HEK293 (cell line): ENCODE results near the gene LMNTD2.

ENCODE experiments used
- CTCF ChIA-PET: fragments of 350-600 bp; formaldehyde crosslinking; extraction: SDS; loops from one replicate; lab custom pipeline; 2021; ENCODE audit warnings: antibody characterized with exemption; lab: Yijun Ruan, JAX
- POLR2A ChIA-PET: fragments of 300-600 bp; formaldehyde crosslinking; extraction: SDS; loops from one replicate; lab custom pipeline; 2020; ENCODE audit warnings: antibody characterized with exemption, inconsistent platforms; lab: Yijun Ruan, JAX
- H3K27ac ChIP-seq: fragments of 200-500 bp; sonication (Bioruptor generic); 2 replicates; pipeline ENCODE4 v1.5.1; 2014; ENCODE audit warnings: low read depth, low read length, control low read depth, inconsistent platforms; ENCODE audit errors: extremely low read depth
- H3K36me3 ChIP-seq, 2 experiments: fragments of 200-500 bp in 1 of 2; sonication (Bioruptor generic) in 1 of 2; 1 replicate in 1 of 2; 2 replicates in 1 of 2; pipeline ENCODE4 v1.5.1; 2014 to 2017; ENCODE audit warnings: inconsistent platforms in 2 of 2, low read length in 2 of 2; ENCODE audit not compliant: control insufficient read depth in 2 of 2, insufficient read depth in 1 of 2
- H3K4me1 ChIP-seq: fragments of 200-500 bp; sonication (Bioruptor generic); 2 replicates; pipeline ENCODE4 v1.5.1; 2014; ENCODE audit warnings: mild to moderate bottlenecking, low read length, inconsistent platforms; ENCODE audit not compliant: control insufficient read depth, insufficient read depth
- H3K4me3 ChIP-seq: 2 replicates; pipeline ENCODE4 v1.5.1; 2011; ENCODE audit warnings: low read depth, mild to moderate bottlenecking, control low read depth, low read length, moderate library complexity
- H3K9me3 ChIP-seq: fragments of 200-500 bp; sonication (Bioruptor generic); 2 replicates; pipeline ENCODE4 v1.5.1; 2014; ENCODE audit warnings: low read depth, low read length, inconsistent platforms; ENCODE audit not compliant: control insufficient read depth, insufficient read depth
- ZBTB1 ChIP-seq: fragments of 450-650 bp; formaldehyde crosslinking; IDR thresholded peaks from 2 replicates; pipeline ENCODE4 v1.5.1; 2016; ENCODE audit warnings: missing biosample characterization, missing genetic modification characterization
- ZBTB48 ChIP-seq: fragments of 450-650 bp; formaldehyde crosslinking; IDR thresholded peaks from 2 replicates; pipeline ENCODE4 v1.5.1; 2016; ENCODE audit warnings: missing biosample characterization, missing genetic modification characterization
- ZNF10 ChIP-seq: fragments of 450-650 bp; formaldehyde crosslinking; IDR thresholded peaks from 2 replicates; pipeline ENCODE4 v1.5.1; 2017; ENCODE audit warnings: missing biosample characterization, missing genetic modification characterization
- ZNF19 ChIP-seq: fragments of 450-650 bp; formaldehyde crosslinking; IDR thresholded peaks from 2 replicates; pipeline ENCODE4; 2016; ENCODE audit warnings: missing biosample characterization, missing genetic modification characterization, low read depth
- ZNF211 ChIP-seq: fragments of 450-650 bp; formaldehyde crosslinking; IDR thresholded peaks from 2 replicates; pipeline ENCODE4 v1.5.1; 2016; ENCODE audit warnings: low read depth, missing biosample characterization, missing genetic modification characterization
- ZNF239 ChIP-seq: fragments of 450-650 bp; formaldehyde crosslinking; IDR thresholded peaks from 2 replicates; pipeline ENCODE4 v1.5.1; 2016; ENCODE audit warnings: missing biosample characterization, missing genetic modification characterization
- ZNF248 ChIP-seq: fragments of 450-650 bp; formaldehyde crosslinking; IDR thresholded peaks from 2 replicates; pipeline ENCODE4 v1.5.1; 2017; ENCODE audit warnings: missing biosample characterization, missing genetic modification characterization
- ZNF292 ChIP-seq: fragments of 450-650 bp; formaldehyde crosslinking; IDR thresholded peaks from 2 replicates; pipeline ENCODE4 v1.5.1; 2016; ENCODE audit warnings: low read depth, missing biosample characterization, missing genetic modification characterization, borderline replicate concordance
- ZNF529 ChIP-seq: fragments of 450-650 bp; formaldehyde crosslinking; IDR thresholded peaks from 2 replicates; pipeline ENCODE4 v1.5.1; 2017; ENCODE audit warnings: missing genetic modification characterization, missing biosample characterization; ENCODE audit not compliant: insufficient replicate concordance
- ZNF555 ChIP-seq: fragments of 450-650 bp; formaldehyde crosslinking; conservative IDR thresholded peaks from 2 replicates; pipeline ENCODE4 v1.5.1; 2017; ENCODE audit warnings: missing biosample characterization, mild to moderate bottlenecking, missing genetic modification characterization, inconsistent platforms
- ZNF571 ChIP-seq: fragments of 450-650 bp; formaldehyde crosslinking; IDR thresholded peaks from 2 replicates; pipeline ENCODE4 v1.5.0; 2017; ENCODE audit warnings: missing biosample characterization, missing genetic modification characterization
- ZNF596 ChIP-seq: fragments of 450-650 bp; IDR thresholded peaks from 2 replicates; pipeline ENCODE4 v1.5.0; 2018; ENCODE audit warnings: missing biosample characterization, mild to moderate bottlenecking, missing genetic modification characterization, moderate library complexity
- ZNF600 ChIP-seq: fragments of 450-650 bp; formaldehyde crosslinking; IDR thresholded peaks from 2 replicates; pipeline ENCODE4 v1.5.1; 2016; ENCODE audit warnings: missing biosample characterization, missing genetic modification characterization
- ZNF624 ChIP-seq: fragments of 450-650 bp; formaldehyde crosslinking; IDR thresholded peaks from 2 replicates; pipeline ENCODE4 v1.5.1; 2017; ENCODE audit warnings: missing biosample characterization, missing genetic modification characterization
- ZNF777 ChIP-seq: fragments of 450-650 bp; formaldehyde crosslinking; IDR thresholded peaks from 2 replicates; pipeline ENCODE4 v1.5.1; 2017; ENCODE audit warnings: missing biosample characterization, missing genetic modification characterization, borderline replicate concordance
- ZNF785 ChIP-seq: fragments of 450-650 bp; formaldehyde crosslinking; IDR thresholded peaks from 2 replicates; pipeline ENCODE4 v1.5.1; 2016; ENCODE audit warnings: missing biosample characterization, missing genetic modification characterization
- ZSCAN30 ChIP-seq: fragments of 450-650 bp; IDR thresholded peaks from 2 replicates; pipeline ENCODE4 v1.5.1; 2018; ENCODE audit warnings: missing biosample characterization, mild to moderate bottlenecking, missing genetic modification characterization, moderate library complexity
- ZXDB ChIP-seq: fragments of 450-650 bp; formaldehyde crosslinking; IDR thresholded peaks from 2 replicates; pipeline ENCODE4 v1.5.1; 2016; ENCODE audit warnings: missing biosample characterization, missing genetic modification characterization
- TF ChIP-seq, protein P1 (sequence below): fragments of 450-650 bp; formaldehyde crosslinking; IDR thresholded peaks from 2 replicates; pipeline ENCODE4 v1.5.1; 2016; ENCODE audit warnings: missing biosample characterization, missing genetic modification characterization
- TF ChIP-seq, protein P2 (sequence below): fragments of 450-650 bp; IDR thresholded peaks from 2 replicates; pipeline ENCODE4 v1.5.1; 2018; ENCODE audit warnings: missing biosample characterization, missing genetic modification characterization

The LMNTD2 gene

DNA sequence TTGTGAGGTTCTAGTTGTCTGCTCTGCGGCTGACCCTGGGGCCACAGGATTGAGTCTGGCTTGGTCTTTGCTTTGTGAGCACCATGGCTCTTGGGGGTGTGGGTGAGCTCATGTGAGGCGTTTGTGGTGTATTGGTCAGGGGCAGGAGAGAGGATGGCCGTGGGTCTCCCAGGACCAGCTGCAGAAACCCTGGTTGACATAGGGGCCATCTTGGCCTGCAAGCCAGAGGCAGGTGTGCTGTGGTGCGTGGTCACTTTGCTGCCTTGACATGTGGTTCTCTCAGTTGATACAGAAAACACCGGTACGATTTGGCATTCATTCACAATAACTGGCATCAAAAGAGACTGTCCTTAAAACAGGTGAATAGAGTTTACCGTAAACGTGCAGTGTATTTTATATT is 27.0 kb upstream of the LMNTD2 start:
- CTCF ChIA-PET, result interaction anchor here (0.7 kb wide), 2 partner anchors 11 to 52 kb away, joined by 3 to 4 read pairs; no protein-coding TSS in a partner anchor
- no peaks in the 10 kb centered on the region for H3K9me3 ChIP-seq
- no peak overlapping the region for H3K4me3 ChIP-seq
- H3K36me3 ChIP-seq, result peaks cover 18 to 90% of the 10 kb centered on the region in 2 experiments; a peak in 2 of 3 replicates
- TF ChIP-seq ZNF211 (tag by site-specific recombination), result no peak
- no peak for TF ChIP-seq ZNF785 (tag by site-specific recombination)
- TF ChIP-seq ZNF292, result no peak
- TF ChIP-seq ZBTB1 (tag by site-specific recombination), result no peak
- TF ChIP-seq ZNF555 (tag by site-specific recombination), result no peak
- TF ChIP-seq ZNF571, result no peak
- TF ChIP-seq, protein P1, sequence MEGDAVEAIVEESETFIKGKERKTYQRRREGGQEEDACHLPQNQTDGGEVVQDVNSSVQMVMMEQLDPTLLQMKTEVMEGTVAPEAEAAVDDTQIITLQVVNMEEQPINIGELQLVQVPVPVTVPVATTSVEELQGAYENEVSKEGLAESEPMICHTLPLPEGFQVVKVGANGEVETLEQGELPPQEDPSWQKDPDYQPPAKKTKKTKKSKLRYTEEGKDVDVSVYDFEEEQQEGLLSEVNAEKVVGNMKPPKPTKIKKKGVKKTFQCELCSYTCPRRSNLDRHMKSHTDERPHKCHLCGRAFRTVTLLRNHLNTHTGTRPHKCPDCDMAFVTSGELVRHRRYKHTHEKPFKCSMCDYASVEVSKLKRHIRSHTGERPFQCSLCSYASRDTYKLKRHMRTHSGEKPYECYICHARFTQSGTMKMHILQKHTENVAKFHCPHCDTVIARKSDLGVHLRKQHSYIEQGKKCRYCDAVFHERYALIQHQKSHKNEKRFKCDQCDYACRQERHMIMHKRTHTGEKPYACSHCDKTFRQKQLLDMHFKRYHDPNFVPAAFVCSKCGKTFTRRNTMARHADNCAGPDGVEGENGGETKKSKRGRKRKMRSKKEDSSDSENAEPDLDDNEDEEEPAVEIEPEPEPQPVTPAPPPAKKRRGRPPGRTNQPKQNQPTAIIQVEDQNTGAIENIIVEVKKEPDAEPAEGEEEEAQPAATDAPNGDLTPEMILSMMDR (tag by site-specific recombination), result no peak
- TF ChIP-seq ZNF10 (tag by site-specific recombination), result no peak
- TF ChIP-seq ZSCAN30, result no peak
- no peak for TF ChIP-seq ZXDB (tag by site-specific recombination)
- TF ChIP-seq, protein P2, sequence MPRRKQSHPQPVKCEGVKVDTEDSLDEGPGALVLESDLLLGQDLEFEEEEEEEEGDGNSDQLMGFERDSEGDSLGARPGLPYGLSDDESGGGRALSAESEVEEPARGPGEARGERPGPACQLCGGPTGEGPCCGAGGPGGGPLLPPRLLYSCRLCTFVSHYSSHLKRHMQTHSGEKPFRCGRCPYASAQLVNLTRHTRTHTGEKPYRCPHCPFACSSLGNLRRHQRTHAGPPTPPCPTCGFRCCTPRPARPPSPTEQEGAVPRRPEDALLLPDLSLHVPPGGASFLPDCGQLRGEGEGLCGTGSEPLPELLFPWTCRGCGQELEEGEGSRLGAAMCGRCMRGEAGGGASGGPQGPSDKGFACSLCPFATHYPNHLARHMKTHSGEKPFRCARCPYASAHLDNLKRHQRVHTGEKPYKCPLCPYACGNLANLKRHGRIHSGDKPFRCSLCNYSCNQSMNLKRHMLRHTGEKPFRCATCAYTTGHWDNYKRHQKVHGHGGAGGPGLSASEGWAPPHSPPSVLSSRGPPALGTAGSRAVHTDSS (tag by site-specific recombination), result no peak
- no peak for TF ChIP-seq ZNF239 (tag by site-specific recombination)
- no peak for TF ChIP-seq ZNF777 (tag by site-specific recombination)
- TF ChIP-seq ZBTB48 (tag by site-specific recombination), result no peak
- no peak for TF ChIP-seq ZNF596 (tag by site-specific recombination)
- no peak for TF ChIP-seq ZNF624 (tag by site-specific recombination)
- TF ChIP-seq ZNF529, result no peak
- TF ChIP-seq ZNF19 (tag by site-specific recombination), result no peak
- POLR2A ChIA-PET, result interaction anchor here (2.5 kb wide), 1 partner anchor 12 kb away, joined by 10 read pairs; the partner anchor contains the start of gene PHRF1
- no peak overlapping the region for H3K27ac ChIP-seq
- no peaks in the 10 kb centered on the region for H3K4me1 ChIP-seq

GRCh38 chr11:586376-587316 is 26.1 kb upstream of the LMNTD2 start:
- Histone ChIP-seq H3K27ac (no peak overlapping the region), H3K36me3 (peaks cover 14 to 91% of the 10 kb centered on the region in 2 experiments; a peak in 2 of 3 replicates), H3K9me3 (no peaks in the 10 kb centered on the region), H3K4me1 (no peaks in the 10 kb centered on the region), H3K4me3 (no peak overlapping the region)
- ChIA-PET POLR2A (no interaction called here), CTCF (no interaction called here)
- TF ChIP-seq ZNF600 (tag by site-specific recombination), result 0 out of 2 replicates have a peak, but pooled peaks have one; percentile 23
- no peak for TF ChIP-seq ZNF248 (tag by site-specific recombination)
